ENCODE measurements around the gene MSX1. TPM values are rescaled to one million over a fixed set of nuclear protein-coding genes. Genes with fewer than 3 reads are reported as not detected.

MSX1 gene
- total and polyA plus RNA-seq, 2 of the 13 experiments (the other 11 are each of a cell fraction or from before 2014, with no cell fraction given), result 12.1 to 14.9 TPM

DNA sequence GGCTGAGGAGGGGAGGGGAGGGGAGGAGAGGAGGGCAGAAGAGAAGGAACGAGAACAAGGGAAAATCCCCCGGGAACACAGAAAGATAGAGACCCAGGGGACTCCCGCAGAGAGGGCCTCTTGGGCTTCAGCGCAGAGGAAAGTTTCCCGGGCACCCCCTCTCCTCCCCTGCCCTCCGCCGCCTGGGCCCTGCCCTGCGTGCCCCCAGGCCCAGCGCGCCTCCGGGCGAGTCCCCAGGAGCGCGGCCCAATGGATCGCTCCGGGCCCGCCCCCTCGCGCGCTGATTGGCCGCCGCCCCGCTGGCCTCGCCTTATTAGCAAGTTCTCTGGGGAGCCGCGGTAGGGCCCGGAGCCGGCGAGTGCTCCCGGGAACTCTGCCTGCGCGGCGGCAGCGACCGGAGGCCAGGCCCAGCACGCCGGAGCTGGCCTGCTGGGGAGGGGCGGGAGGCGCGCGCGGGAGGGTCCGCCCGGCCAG lies at the start of gene MSX1 (continued):
- TF ChIP-seq ZNF275 (CRISPR knock-in tag; IDR thresholded peaks at IDR 0.05; ENCODE audit: borderline replicate concordance) (no peak), CBX5 (CRISPR knock-in tag; IDR thresholded peaks at IDR 0.05; ENCODE audit: borderline replicate concordance) (no peak), RBFOX2 (IDR thresholded peaks at IDR 0.05; ENCODE audit: low read depth, low read length) (peak; percentile 87), MAFK (conservative IDR thresholded peaks at IDR 0.05 in 1 of 2, IDR thresholded peaks at IDR 0.05 in 1 of 2; ENCODE audit: low read length in 2 of 2) (no peak), NFKBIZ (CRISPR knock-in tag; IDR thresholded peaks at IDR 0.05) (no peak), ZNF782 (CRISPR knock-in tag; IDR thresholded peaks at IDR 0.05; ENCODE audit: borderline replicate concordance) (0 out of 2 replicates have a peak, but pooled peaks have one; percentile 18), TBL1XR1 (IDR thresholded peaks at IDR 0.05; ENCODE audit: borderline replicate concordance, low read length, partially characterized antibody) (no peak), ZNF558 (CRISPR knock-in tag; IDR thresholded peaks at IDR 0.05; ENCODE audit: borderline replicate concordance) (no peak), ZNF251 (CRISPR knock-in tag; IDR thresholded peaks at IDR 0.05) (no peak), MYC (CRISPR knock-in tag; IDR thresholded peaks at IDR 0.05; ENCODE audit: borderline replicate concordance) (no peak), RAD21 (CRISPR knock-in tag; IDR thresholded peaks at IDR 0.05) (peak; percentile 55; the same call in 1 of the 2 replicates), RFXANK (CRISPR knock-in tag; IDR thresholded peaks at IDR 0.05) (peak; percentile 33; the same call in 1 of the 2 replicates), GATA4 (IDR thresholded peaks at IDR 0.05; ENCODE audit: borderline replicate concordance, low read depth) (peak; percentile 52; the same call in 1 of the 2 replicates), ZNF430 (CRISPR knock-in tag; IDR thresholded peaks at IDR 0.05) (peak; percentile 68; the same call in 1 of the 2 replicates), SALL2 (CRISPR knock-in tag; IDR thresholded peaks at IDR 0.05) (no peak), NR1H2 (CRISPR knock-in tag; IDR thresholded peaks at IDR 0.05; ENCODE audit: borderline replicate concordance, low read depth) (no peak), THYN1 (CRISPR knock-in tag; IDR thresholded peaks at IDR 0.05; ENCODE audit: borderline replicate concordance, low read depth) (no peak), ZNF280D (CRISPR knock-in tag; IDR thresholded peaks at IDR 0.05) (no peak), POLR2AphosphoS5 (IDR thresholded peaks at IDR 0.05; ENCODE audit: low read depth, low read length) (peak; percentile 82)
- TF ChIP-seq, protein P1, sequence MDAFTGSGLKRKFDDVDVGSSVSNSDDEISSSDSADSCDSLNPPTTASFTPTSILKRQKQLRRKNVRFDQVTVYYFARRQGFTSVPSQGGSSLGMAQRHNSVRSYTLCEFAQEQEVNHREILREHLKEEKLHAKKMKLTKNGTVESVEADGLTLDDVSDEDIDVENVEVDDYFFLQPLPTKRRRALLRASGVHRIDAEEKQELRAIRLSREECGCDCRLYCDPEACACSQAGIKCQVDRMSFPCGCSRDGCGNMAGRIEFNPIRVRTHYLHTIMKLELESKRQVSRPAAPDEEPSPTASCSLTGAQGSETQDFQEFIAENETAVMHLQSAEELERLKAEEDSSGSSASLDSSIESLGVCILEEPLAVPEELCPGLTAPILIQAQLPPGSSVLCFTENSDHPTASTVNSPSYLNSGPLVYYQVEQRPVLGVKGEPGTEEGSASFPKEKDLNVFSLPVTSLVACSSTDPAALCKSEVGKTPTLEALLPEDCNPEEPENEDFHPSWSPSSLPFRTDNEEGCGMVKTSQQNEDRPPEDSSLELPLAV (CRISPR knock-in tag; conservative IDR thresholded peaks at IDR 0.05; ENCODE audit: low read depth), result no peak
- TF ChIP-seq, protein P2, sequence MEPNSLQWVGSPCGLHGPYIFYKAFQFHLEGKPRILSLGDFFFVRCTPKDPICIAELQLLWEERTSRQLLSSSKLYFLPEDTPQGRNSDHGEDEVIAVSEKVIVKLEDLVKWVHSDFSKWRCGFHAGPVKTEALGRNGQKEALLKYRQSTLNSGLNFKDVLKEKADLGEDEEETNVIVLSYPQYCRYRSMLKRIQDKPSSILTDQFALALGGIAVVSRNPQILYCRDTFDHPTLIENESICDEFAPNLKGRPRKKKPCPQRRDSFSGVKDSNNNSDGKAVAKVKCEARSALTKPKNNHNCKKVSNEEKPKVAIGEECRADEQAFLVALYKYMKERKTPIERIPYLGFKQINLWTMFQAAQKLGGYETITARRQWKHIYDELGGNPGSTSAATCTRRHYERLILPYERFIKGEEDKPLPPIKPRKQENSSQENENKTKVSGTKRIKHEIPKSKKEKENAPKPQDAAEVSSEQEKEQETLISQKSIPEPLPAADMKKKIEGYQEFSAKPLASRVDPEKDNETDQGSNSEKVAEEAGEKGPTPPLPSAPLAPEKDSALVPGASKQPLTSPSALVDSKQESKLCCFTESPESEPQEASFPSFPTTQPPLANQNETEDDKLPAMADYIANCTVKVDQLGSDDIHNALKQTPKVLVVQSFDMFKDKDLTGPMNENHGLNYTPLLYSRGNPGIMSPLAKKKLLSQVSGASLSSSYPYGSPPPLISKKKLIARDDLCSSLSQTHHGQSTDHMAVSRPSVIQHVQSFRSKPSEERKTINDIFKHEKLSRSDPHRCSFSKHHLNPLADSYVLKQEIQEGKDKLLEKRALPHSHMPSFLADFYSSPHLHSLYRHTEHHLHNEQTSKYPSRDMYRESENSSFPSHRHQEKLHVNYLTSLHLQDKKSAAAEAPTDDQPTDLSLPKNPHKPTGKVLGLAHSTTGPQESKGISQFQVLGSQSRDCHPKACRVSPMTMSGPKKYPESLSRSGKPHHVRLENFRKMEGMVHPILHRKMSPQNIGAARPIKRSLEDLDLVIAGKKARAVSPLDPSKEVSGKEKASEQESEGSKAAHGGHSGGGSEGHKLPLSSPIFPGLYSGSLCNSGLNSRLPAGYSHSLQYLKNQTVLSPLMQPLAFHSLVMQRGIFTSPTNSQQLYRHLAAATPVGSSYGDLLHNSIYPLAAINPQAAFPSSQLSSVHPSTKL (CRISPR knock-in tag; IDR thresholded peaks at IDR 0.05), result peak; percentile 43; the same call in 1 of the 2 replicates
